ENCODE data around the gene PRRC2B. TPM values are rescaled to one million over a fixed set of nuclear protein-coding genes. Genes with fewer than 3 reads are reported as not detected.
"Not testable (repeated sequence)": the region's sequence is repeated elsewhere in the genome, so short reads cannot be mapped to it uniquely, and the experiment has no call there.

Gene PRRC2B
- total RNA-seq, 1 donor from 2014 or later = 174 TPM

- intact Hi-C loops (cut with micrococcal nuclease) = loop anchor here (1.0 to 5.0 kb wide), 7 partner anchors 74 to 849 kb away; partner anchors contain the start of genes FAM78A and SETX
Measured at GRCh38 chr9:131502781-131503625, 109.1 kb downstream of the PRRC2B start, which contains the start of gene POMT1. Gene POMT1, plus strand, starts transcription at chr9:131502918. Its CDS starts 1,301 bp downstream, at chr9:131504219.

- intact Hi-C loops (cut with micrococcal nuclease) = loop anchor here (1.0 to 5.0 kb wide), 10 partner anchors 73 to 848 kb away; partner anchors contain the start of genes FAM78A, NUP214 and SETX
Measured at GRCh38 chr9:131503626-131504465, 110.0 kb downstream of the PRRC2B start.

- intact Hi-C loops (cut with micrococcal nuclease) = no loop called here
Measured at GRCh38 chr9:131505012-131505411, 111.1 kb downstream of the PRRC2B start.

- intact Hi-C loops (cut with micrococcal nuclease) = no loop called here
Measured at GRCh38 chr9:131511416-131511815, 117.5 kb downstream of the PRRC2B start.

GRCh38 chr9:131511880-131512279 is 118.0 kb downstream of the PRRC2B start:
- intact Hi-C loops (cut with micrococcal nuclease) = no loop called here

GRCh38 chr9:131513177-131513576 is 119.3 kb downstream of the PRRC2B start:
- intact Hi-C loops (cut with micrococcal nuclease) = no loop called here

GRCh38 chr9:131515559-131516031 is 121.7 kb downstream of the PRRC2B start:
- intact Hi-C loops (cut with micrococcal nuclease) = not testable (repeated sequence)

GRCh38 chr9:131516100-131516499 is 122.2 kb downstream of the PRRC2B start:
- intact Hi-C loops (cut with micrococcal nuclease) = no loop called here

GRCh38 chr9:131516930-131517329 is 123.0 kb downstream of the PRRC2B start:
- intact Hi-C loops (cut with micrococcal nuclease) = no loop called here

GRCh38 chr9:131517761-131518190 is 123.9 kb downstream of the PRRC2B start:
- intact Hi-C loops (cut with micrococcal nuclease) = no loop called here

GRCh38 chr9:131518553-131518952 is 124.7 kb downstream of the PRRC2B start:
- intact Hi-C loops (cut with micrococcal nuclease) = no loop called here

- intact Hi-C loops (cut with micrococcal nuclease) = no loop called here
Measured at GRCh38 chr9:131520503-131520902, 126.6 kb downstream of the PRRC2B start.

GRCh38 chr9:131521203-131521602 is 127.3 kb downstream of the PRRC2B start:
- intact Hi-C loops (cut with micrococcal nuclease) = no loop called here

GRCh38 chr9:131521822-131522221 is 127.9 kb downstream of the PRRC2B start:
- intact Hi-C loops (cut with micrococcal nuclease) = no loop called here

GRCh38 chr9:131522257-131523085 is 128.6 kb downstream of the PRRC2B start:
- intact Hi-C loops (cut with micrococcal nuclease) = no loop called here

- intact Hi-C loops (cut with micrococcal nuclease) = no loop called here
Measured at GRCh38 chr9:131523086-131523388, 129.2 kb downstream of the PRRC2B start.

GRCh38 chr9:131523451-131524435 is 129.9 kb downstream of the PRRC2B start:
- intact Hi-C loops (cut with micrococcal nuclease) = no loop called here

- intact Hi-C loops (cut with micrococcal nuclease) = no loop called here
Measured at GRCh38 chr9:131524665-131525315, 130.9 kb downstream of the PRRC2B start.
